ENCODE data around the gene AAMP.

- TF ChIP-seq CTCF (IDR thresholded peaks at IDR 0.05), result no peak
- TF ChIP-seq POLR2A (IDR thresholded peaks at IDR 0.05), result no peak
- no peak for TF ChIP-seq EP300 (IDR thresholded peaks at IDR 0.05)
Observed at GRCh38 chr2:218289639-218290315, 19.8 kb upstream of the AAMP start.
